SK-N-SH treated with all-trans-retinoic acid at 6 μM for 48 hours (cell line): ENCODE results near the gene POLR2H.

Source experiments
- ARNTL ChIP-seq: fragments of 450-650 bp; formaldehyde crosslinking; IDR thresholded peaks from 2 replicates; pipeline ENCODE4 v1.5.0; 2020; ENCODE audit warnings: low read depth, mild to moderate bottlenecking, moderate library complexity, borderline replicate concordance
- BACH2 ChIP-seq: fragments of 250-450 bp; sonication (Bioruptor Pico); IDR thresholded peaks from 2 replicates; pipeline ENCODE4 v1.9.0; 2021; ENCODE audit warnings: mild to moderate bottlenecking, borderline replicate concordance
- CREB5 ChIP-seq: fragments of 250-450 bp; sonication (Bioruptor Pico); IDR thresholded peaks from 2 replicates; pipeline ENCODE4 v1.5.1; 2020; ENCODE audit warnings: low read depth, mild to moderate bottlenecking, moderate library complexity
- PATZ1 ChIP-seq: fragments of 250-450 bp; sonication (Bioruptor Pico); IDR thresholded peaks from 2 replicates; pipeline ENCODE4 v1.8.0; 2020; ENCODE audit warnings: mild to moderate bottlenecking, moderate library complexity, borderline replicate concordance
- POU6F1 ChIP-seq: fragments of 250-450 bp; sonication (Bioruptor Pico); IDR thresholded peaks from 2 replicates; pipeline ENCODE4 v1.8.0; 2021; ENCODE audit warnings: low read depth, mild to moderate bottlenecking, moderate library complexity, borderline replicate concordance
- PPARA ChIP-seq: fragments of 250-450 bp; sonication (Bioruptor Pico); IDR thresholded peaks from 2 replicates; pipeline ENCODE4 v1.5.0; 2020; ENCODE audit warnings: mild to moderate bottlenecking, borderline replicate concordance
- RARB ChIP-seq: fragments of 250-450 bp; sonication (Bioruptor Pico); IDR thresholded peaks from 2 replicates; pipeline ENCODE4 v1.8.0; 2021; ENCODE audit warnings: mild to moderate bottlenecking, moderate library complexity
- SNAI2 ChIP-seq: fragments of 250-450 bp; sonication (Bioruptor Pico); IDR thresholded peaks from 2 replicates; pipeline ENCODE4 v1.5.0; 2020; ENCODE audit warnings: mild to moderate bottlenecking, moderate library complexity
- TOX ChIP-seq: fragments of 250-450 bp; sonication (Bioruptor Pico); IDR thresholded peaks from 2 replicates; pipeline ENCODE4 v1.8.0; 2021; ENCODE audit warnings: mild to moderate bottlenecking, moderate library complexity, borderline replicate concordance
- ZC3H10 ChIP-seq: fragments of 250-450 bp; sonication (Bioruptor Pico); IDR thresholded peaks from 2 replicates; pipeline ENCODE4 v1.5.1; 2021; ENCODE audit warnings: mild to moderate bottlenecking, moderate library complexity
- ZFP3 ChIP-seq: fragments of 250-450 bp; sonication (Bioruptor Pico); IDR thresholded peaks from 2 replicates; pipeline ENCODE4 v1.5.0; 2020; ENCODE audit warnings: mild to moderate bottlenecking, moderate library complexity
- ZFP30 ChIP-seq: fragments of 450-650 bp; formaldehyde crosslinking; IDR thresholded peaks from 2 replicates; pipeline ENCODE4 v1.5.0; 2022; ENCODE audit warnings: mild to moderate bottlenecking, moderate library complexity
- ZNF70 ChIP-seq: fragments of 450-650 bp; formaldehyde crosslinking; IDR thresholded peaks from 2 replicates; pipeline ENCODE4 v1.5.0; 2020; ENCODE audit warnings: mild to moderate bottlenecking, moderate library complexity

- TF ChIP-seq ZFP3 (CRISPR knock-in tag) (no peak), CREB5 (CRISPR knock-in tag) (no peak), PATZ1 (CRISPR knock-in tag) (no peak), SNAI2 (CRISPR knock-in tag) (no peak), BACH2 (CRISPR knock-in tag) (no peak), ZC3H10 (no peak), TOX (CRISPR knock-in tag) (no peak), ZFP30 (no peak), RARB (no peak), ZNF70 (CRISPR knock-in tag) (no peak), ARNTL (CRISPR knock-in tag) (no peak), PPARA (no peak), POU6F1 (CRISPR knock-in tag) (no peak)
Measured at GRCh38 chr3:184388936-184389230, 27.4 kb downstream of the POLR2H start.
